ENCODE measurements around the gene PLA2G4F. TPM values are rescaled to one million over a fixed set of nuclear protein-coding genes. Genes with fewer than 3 reads are reported as not detected.

The PLA2G4F gene
- polyA plus RNA-seq, 2 donors = 12.9 to 21.8 TPM

- Histone ChIP-seq H3K4me3 (ENCODE audit: low read depth in 1 of 2, low read length in 2 of 2) (no peak overlapping the region), H3K36me3 (ENCODE audit: control insufficient read depth in 2 of 2, insufficient read depth in 2 of 2, low read length in 1 of 2) (no peaks in the 10 kb centered on the region), H3K9me3 (ENCODE audit: control insufficient read depth in 2 of 2, insufficient read depth in 1 of 2, low read depth in 1 of 2, low read length in 1 of 2) (no peaks in the 10 kb centered on the region), H3K4me1 (ENCODE audit: control insufficient read depth in 2 of 2, insufficient read depth in 2 of 2, low read length in 1 of 2) (peaks cover 0 to 9% of the 10 kb centered on the region in 2 donors), H3K27ac (ENCODE audit: low read depth in 2 of 2, low read length in 1 of 2) (no peak overlapping the region), H3K27me3 (ENCODE audit: control insufficient read depth in 1 of 2, insufficient read depth in 2 of 2, low read length in 2 of 2) (no peaks in the 10 kb centered on the region)
- WGBS, 2 donors = 83 to 85% methylated on average over 1 of the region's 1 CpG
Measured at GRCh38 chr15:42135351-42135750, 21.1 kb downstream of the PLA2G4F start.

- Histone ChIP-seq H3K4me3 (ENCODE audit: low read depth in 1 of 2, low read length in 2 of 2) (no peak overlapping the region), H3K4me1 (ENCODE audit: control insufficient read depth in 2 of 2, insufficient read depth in 2 of 2, low read length in 1 of 2) (peaks cover 0 to 8% of the 10 kb centered on the region in 2 donors), H3K27me3 (ENCODE audit: control insufficient read depth in 1 of 2, insufficient read depth in 2 of 2, low read length in 2 of 2) (no peaks in the 10 kb centered on the region), H3K9me3 (ENCODE audit: control insufficient read depth in 2 of 2, insufficient read depth in 1 of 2, low read depth in 1 of 2, low read length in 1 of 2) (no peaks in the 10 kb centered on the region), H3K36me3 (ENCODE audit: control insufficient read depth in 2 of 2, insufficient read depth in 2 of 2, low read length in 1 of 2) (no peaks in the 10 kb centered on the region), H3K27ac (ENCODE audit: low read depth in 2 of 2, low read length in 1 of 2) (no peak overlapping the region)
- WGBS, 2 donors = 66 to 69% methylated on average over 6 of the region's 6 CpGs
Measured at GRCh38 chr15:42134617-42135245, 21.7 kb downstream of the PLA2G4F start.

GRCh38 chr15:42133886-42134502 lies 22.4 kb downstream of the PLA2G4F start:
- no peaks in the 10 kb centered on the region for H3K9me3 ChIP-seq (ENCODE audit: control insufficient read depth in 2 of 2, insufficient read depth in 1 of 2, low read depth in 1 of 2, low read length in 1 of 2)
- peaks cover 0 to 3% of the 10 kb centered on the region in 2 donors for H3K4me1 ChIP-seq (ENCODE audit: control insufficient read depth in 2 of 2, insufficient read depth in 2 of 2, low read length in 1 of 2)
- no peaks in the 10 kb centered on the region for H3K27me3 ChIP-seq (ENCODE audit: control insufficient read depth in 1 of 2, insufficient read depth in 2 of 2, low read length in 2 of 2)
- WGBS, 2 donors = 62 to 69% methylated on average over 11 of the region's 11 CpGs
- no peak overlapping the region for H3K27ac ChIP-seq (ENCODE audit: low read depth in 2 of 2, low read length in 1 of 2)
- H3K4me3 ChIP-seq (ENCODE audit: low read depth in 1 of 2, low read length in 2 of 2) = no peak overlapping the region
- H3K36me3 ChIP-seq (ENCODE audit: control insufficient read depth in 2 of 2, insufficient read depth in 2 of 2, low read length in 1 of 2) = no peaks in the 10 kb centered on the region

GRCh38 chr15:42133356-42133755 lies 23.1 kb downstream of the PLA2G4F start:
- Histone ChIP-seq H3K36me3 (ENCODE audit: control insufficient read depth in 2 of 2, insufficient read depth in 2 of 2, low read length in 1 of 2) (no peaks in the 10 kb centered on the region), H3K4me3 (ENCODE audit: low read depth in 1 of 2, low read length in 2 of 2) (no peak overlapping the region), H3K9me3 (ENCODE audit: control insufficient read depth in 2 of 2, insufficient read depth in 1 of 2, low read depth in 1 of 2, low read length in 1 of 2) (no peaks in the 10 kb centered on the region), H3K4me1 (ENCODE audit: control insufficient read depth in 2 of 2, insufficient read depth in 2 of 2, low read length in 1 of 2) (peaks cover 0 to 3% of the 10 kb centered on the region in 2 donors), H3K27ac (ENCODE audit: low read depth in 2 of 2, low read length in 1 of 2) (no peak overlapping the region), H3K27me3 (ENCODE audit: control insufficient read depth in 1 of 2, insufficient read depth in 2 of 2, low read length in 2 of 2) (no peaks in the 10 kb centered on the region)
- WGBS, 2 donors = 91% methylated on average over 4 of the region's 4 CpGs

GRCh38 chr15:42131826-42132806 lies 24.3 kb downstream of the PLA2G4F start:
- Histone ChIP-seq H3K36me3 (ENCODE audit: control insufficient read depth in 2 of 2, insufficient read depth in 2 of 2, low read length in 1 of 2) (no peaks in the 10 kb centered on the region), H3K27me3 (ENCODE audit: control insufficient read depth in 1 of 2, insufficient read depth in 2 of 2, low read length in 2 of 2) (no peaks in the 10 kb centered on the region), H3K9me3 (ENCODE audit: control insufficient read depth in 2 of 2, insufficient read depth in 1 of 2, low read depth in 1 of 2, low read length in 1 of 2) (no peaks in the 10 kb centered on the region), H3K4me1 (ENCODE audit: control insufficient read depth in 2 of 2, insufficient read depth in 2 of 2, low read length in 1 of 2) (peaks cover 0 to 3% of the 10 kb centered on the region in 2 donors), H3K4me3 (ENCODE audit: low read depth in 1 of 2, low read length in 2 of 2) (no peak overlapping the region), H3K27ac (ENCODE audit: low read depth in 2 of 2, low read length in 1 of 2) (peak overlapping the region in 1 of 2 donors; percentile 19)
- 63 to 78% methylated on average over 9 of the region's 9 CpGs for WGBS, 2 donors

GRCh38 chr15:42131006-42131405 lies 25.4 kb downstream of the PLA2G4F start:
- H3K4me3 ChIP-seq (ENCODE audit: low read depth in 1 of 2, low read length in 2 of 2) = no peak overlapping the region
- H3K27ac ChIP-seq (ENCODE audit: low read depth in 2 of 2, low read length in 1 of 2) = no peak overlapping the region
- 96 to 97% methylated on average over 1 of the region's 1 CpG for WGBS, 2 donors
- no peaks in the 10 kb centered on the region for H3K36me3 ChIP-seq (ENCODE audit: control insufficient read depth in 2 of 2, insufficient read depth in 2 of 2, low read length in 1 of 2)
- H3K9me3 ChIP-seq (ENCODE audit: control insufficient read depth in 2 of 2, insufficient read depth in 1 of 2, low read depth in 1 of 2, low read length in 1 of 2) = no peaks in the 10 kb centered on the region
- no peaks in the 10 kb centered on the region for H3K27me3 ChIP-seq (ENCODE audit: control insufficient read depth in 1 of 2, insufficient read depth in 2 of 2, low read length in 2 of 2)
- peaks cover 0 to 3% of the 10 kb centered on the region in 2 donors for H3K4me1 ChIP-seq (ENCODE audit: control insufficient read depth in 2 of 2, insufficient read depth in 2 of 2, low read length in 1 of 2)

- no peak overlapping the region for H3K27ac ChIP-seq (ENCODE audit: low read depth in 2 of 2, low read length in 1 of 2)
Measured at GRCh38 chr15:42130246-42130986, 26.0 kb downstream of the PLA2G4F start.

GRCh38 chr15:42129364-42129763 lies 27.1 kb downstream of the PLA2G4F start:
- H3K27me3 ChIP-seq (ENCODE audit: control insufficient read depth in 1 of 2, insufficient read depth in 2 of 2, low read length in 2 of 2) = no peaks in the 10 kb centered on the region
- no peak overlapping the region for H3K27ac ChIP-seq (ENCODE audit: low read depth in 2 of 2, low read length in 1 of 2)
- no peaks in the 10 kb centered on the region for H3K36me3 ChIP-seq (ENCODE audit: control insufficient read depth in 2 of 2, insufficient read depth in 2 of 2, low read length in 1 of 2)
- H3K4me3 ChIP-seq (ENCODE audit: low read depth in 1 of 2, low read length in 2 of 2) = no peak overlapping the region
- WGBS, 2 donors = 68 to 84% methylated on average over 2 of the region's 2 CpGs
- H3K9me3 ChIP-seq (ENCODE audit: control insufficient read depth in 2 of 2, insufficient read depth in 1 of 2, low read depth in 1 of 2, low read length in 1 of 2) = no peaks in the 10 kb centered on the region
- peaks cover 0 to 3% of the 10 kb centered on the region in 2 donors for H3K4me1 ChIP-seq (ENCODE audit: control insufficient read depth in 2 of 2, insufficient read depth in 2 of 2, low read length in 1 of 2)

More at GRCh38 chr15:42130246-42130986, 26.0 kb downstream of the PLA2G4F start:
- Histone ChIP-seq H3K36me3 (ENCODE audit: control insufficient read depth in 2 of 2, insufficient read depth in 2 of 2, low read length in 1 of 2) (no peaks in the 10 kb centered on the region), H3K9me3 (ENCODE audit: control insufficient read depth in 2 of 2, insufficient read depth in 1 of 2, low read depth in 1 of 2, low read length in 1 of 2) (no peaks in the 10 kb centered on the region), H3K27me3 (ENCODE audit: control insufficient read depth in 1 of 2, insufficient read depth in 2 of 2, low read length in 2 of 2) (no peaks in the 10 kb centered on the region), H3K4me1 (ENCODE audit: control insufficient read depth in 2 of 2, insufficient read depth in 2 of 2, low read length in 1 of 2) (peaks cover 0 to 3% of the 10 kb centered on the region in 2 donors), H3K4me3 (ENCODE audit: low read depth in 1 of 2, low read length in 2 of 2) (no peak overlapping the region)
- WGBS, 2 donors = 71 to 82% methylated on average over 8 of the region's 8 CpGs

- Histone ChIP-seq H3K36me3 (ENCODE audit: control insufficient read depth in 2 of 2, insufficient read depth in 2 of 2, low read length in 1 of 2) (no peaks in the 10 kb centered on the region), H3K27ac (ENCODE audit: low read depth in 2 of 2, low read length in 1 of 2) (no peak overlapping the region)
- 74 to 87% methylated on average over 6 of the region's 6 CpGs for WGBS, 2 donors
Measured at GRCh38 chr15:42128476-42128875, 28.0 kb downstream of the PLA2G4F start.

More at GRCh38 chr15:42128476-42128875, 28.0 kb downstream of the PLA2G4F start:
- Histone ChIP-seq H3K4me3 (ENCODE audit: low read depth in 1 of 2, low read length in 2 of 2) (no peak overlapping the region), H3K9me3 (ENCODE audit: control insufficient read depth in 2 of 2, insufficient read depth in 1 of 2, low read depth in 1 of 2, low read length in 1 of 2) (no peaks in the 10 kb centered on the region), H3K27me3 (ENCODE audit: control insufficient read depth in 1 of 2, insufficient read depth in 2 of 2, low read length in 2 of 2) (no peaks in the 10 kb centered on the region), H3K4me1 (ENCODE audit: control insufficient read depth in 2 of 2, insufficient read depth in 2 of 2, low read length in 1 of 2) (peaks cover under 1 to 3% of the 10 kb centered on the region in 2 donors)
